WERI-Rb-1 (cell line): Measurements from ENCODE around the gene ATP8A2.

Experiments
- DNase-seq: peaks from one replicate; pipeline ENCODE4 v3.0.0-alpha.2; 2020
- H3K27ac ChIP-seq: fragments of 250-450 bp; sonication (Bioruptor Pico); 2 replicates; pipeline ENCODE4 v1.5.1; 2020; ENCODE audit warnings: mild to moderate bottlenecking, moderate library complexity
- H3K27me3 ChIP-seq: fragments of 250-450 bp; sonication (Bioruptor Pico); 2 replicates; pipeline ENCODE4 v1.5.1; 2021; ENCODE audit warnings: mild to moderate bottlenecking, low read depth, moderate library complexity; ENCODE audit not compliant: insufficient read depth, severe bottlenecking
- H3K36me3 ChIP-seq: fragments of 250-450 bp; sonication (Bioruptor Pico); 2 replicates; pipeline ENCODE4 v1.5.1; 2020; ENCODE audit warnings: mild to moderate bottlenecking, moderate library complexity
- H3K4me3 ChIP-seq: 2 replicates; pipeline ENCODE4 v1.5.1; 2011; ENCODE audit warnings: low read depth, mild to moderate bottlenecking, control low read depth, low read length
- H3K9me3 ChIP-seq: fragments of 250-450 bp; sonication (Bioruptor Pico); 2 replicates; pipeline ENCODE4 v1.5.1; 2021; ENCODE audit warnings: mild to moderate bottlenecking, moderate library complexity; ENCODE audit not compliant: severe bottlenecking
- TF ChIP-seq, protein P1 (sequence below): IDR thresholded peaks from 2 replicates; pipeline ENCODE4 v1.5.1; 2011; ENCODE audit warnings: low read depth, mild to moderate bottlenecking, control low read depth, inconsistent platforms, low read length

The ATP8A2 gene

DNA sequence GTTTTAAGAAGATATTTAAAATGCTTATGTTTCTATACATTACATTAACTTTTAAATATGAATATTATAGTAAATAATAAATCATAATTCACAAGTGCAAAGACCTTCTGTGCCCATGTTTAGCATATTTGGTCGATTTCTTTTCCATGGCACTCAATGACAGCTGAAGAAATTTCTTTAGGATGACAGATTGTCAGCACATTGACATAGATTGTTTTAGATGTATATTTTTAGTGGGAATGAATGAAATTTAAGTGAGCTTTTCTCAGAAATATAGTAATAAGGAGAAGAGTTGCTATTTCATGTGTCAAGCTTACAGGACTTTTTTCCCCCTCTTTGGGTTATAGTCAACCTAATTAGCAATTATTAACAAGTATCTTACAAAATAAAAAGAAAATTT, 423.5 kb downstream of the ATP8A2 start:
- H3K27me3 ChIP-seq: no peaks in the 10 kb centered on the region
- no peaks in the 10 kb centered on the region for H3K9me3 ChIP-seq
- DNase-seq: no peak
- TF ChIP-seq, protein P1, sequence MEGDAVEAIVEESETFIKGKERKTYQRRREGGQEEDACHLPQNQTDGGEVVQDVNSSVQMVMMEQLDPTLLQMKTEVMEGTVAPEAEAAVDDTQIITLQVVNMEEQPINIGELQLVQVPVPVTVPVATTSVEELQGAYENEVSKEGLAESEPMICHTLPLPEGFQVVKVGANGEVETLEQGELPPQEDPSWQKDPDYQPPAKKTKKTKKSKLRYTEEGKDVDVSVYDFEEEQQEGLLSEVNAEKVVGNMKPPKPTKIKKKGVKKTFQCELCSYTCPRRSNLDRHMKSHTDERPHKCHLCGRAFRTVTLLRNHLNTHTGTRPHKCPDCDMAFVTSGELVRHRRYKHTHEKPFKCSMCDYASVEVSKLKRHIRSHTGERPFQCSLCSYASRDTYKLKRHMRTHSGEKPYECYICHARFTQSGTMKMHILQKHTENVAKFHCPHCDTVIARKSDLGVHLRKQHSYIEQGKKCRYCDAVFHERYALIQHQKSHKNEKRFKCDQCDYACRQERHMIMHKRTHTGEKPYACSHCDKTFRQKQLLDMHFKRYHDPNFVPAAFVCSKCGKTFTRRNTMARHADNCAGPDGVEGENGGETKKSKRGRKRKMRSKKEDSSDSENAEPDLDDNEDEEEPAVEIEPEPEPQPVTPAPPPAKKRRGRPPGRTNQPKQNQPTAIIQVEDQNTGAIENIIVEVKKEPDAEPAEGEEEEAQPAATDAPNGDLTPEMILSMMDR: no peak
- no peak overlapping the region for H3K27ac ChIP-seq
- no peak overlapping the region for H3K4me3 ChIP-seq
- no peaks in the 10 kb centered on the region for H3K36me3 ChIP-seq

DNA sequence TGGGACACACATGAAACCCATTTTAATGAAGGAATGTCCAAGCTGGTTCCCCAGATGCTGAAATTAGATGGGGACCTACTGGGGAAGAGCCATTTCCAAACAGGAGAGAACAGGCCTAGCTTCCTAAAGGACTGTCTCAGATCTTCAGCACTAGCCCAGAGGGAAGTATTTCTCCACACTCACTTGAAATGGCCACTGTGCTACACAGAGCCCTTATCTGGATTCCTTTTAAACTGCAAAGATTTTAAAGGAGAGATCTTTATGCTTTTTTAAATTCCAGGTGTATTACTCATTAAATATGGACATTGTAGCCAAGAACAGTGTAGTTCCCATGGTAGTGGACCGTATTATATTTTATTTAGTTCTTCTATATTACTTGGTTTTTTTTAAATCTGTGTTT, 424.7 kb downstream of the ATP8A2 start:
- no peaks in the 10 kb centered on the region for H3K9me3 ChIP-seq
- no peak overlapping the region for H3K4me3 ChIP-seq
- TF ChIP-seq, protein P1: no peak
- no peaks in the 10 kb centered on the region for H3K27me3 ChIP-seq
- DNase-seq: no peak
- H3K36me3 ChIP-seq: no peaks in the 10 kb centered on the region
- no peak overlapping the region for H3K27ac ChIP-seq

DNA sequence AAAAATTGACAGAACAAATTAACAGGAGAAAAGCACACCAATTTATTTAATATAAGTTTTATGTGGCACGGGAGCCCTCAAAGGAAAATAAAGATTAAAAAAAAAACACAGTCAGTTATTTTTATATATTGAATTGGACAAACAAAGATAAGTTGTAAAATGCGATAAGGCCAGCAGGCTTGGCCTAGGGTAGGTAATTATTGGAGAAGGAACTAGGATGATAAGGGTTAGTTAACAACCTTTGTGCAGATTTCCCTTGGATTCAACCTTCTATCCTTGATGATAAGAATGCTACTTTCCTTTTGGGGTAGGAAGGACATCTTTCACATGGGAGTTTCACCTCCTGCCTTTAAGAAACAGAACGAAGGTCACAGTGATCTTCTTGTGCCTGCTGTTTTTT, 427.2 kb downstream of the ATP8A2 start:
- Histone ChIP-seq H3K4me3 (no peak overlapping the region), H3K36me3 (no peaks in the 10 kb centered on the region), H3K27me3 (no peaks in the 10 kb centered on the region), H3K27ac (no peak overlapping the region), H3K9me3 (no peaks in the 10 kb centered on the region)
- DNase-seq: no peak
- TF ChIP-seq, protein P1: no peak

DNA sequence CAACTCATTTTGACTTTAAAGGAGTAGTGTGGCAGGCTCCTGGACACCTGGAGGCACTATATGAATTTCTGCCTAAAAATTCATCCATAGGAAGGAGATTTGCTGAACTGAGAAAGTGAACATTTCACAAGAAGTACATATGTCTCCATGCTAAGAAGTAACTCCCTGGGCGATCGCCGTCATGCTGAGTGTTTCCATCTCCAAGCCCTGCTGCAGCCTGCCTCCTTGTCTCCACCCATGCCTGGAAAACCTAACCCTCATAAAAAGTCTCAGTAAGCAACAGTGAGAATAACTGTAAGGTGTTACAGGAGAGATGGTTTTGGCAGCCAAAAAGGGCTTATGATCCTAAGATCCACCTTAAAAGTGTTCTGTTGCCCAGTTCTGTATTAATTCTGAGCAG, 428.7 kb downstream of the ATP8A2 start:
- TF ChIP-seq, protein P1: no peak
- H3K9me3 ChIP-seq: no peaks in the 10 kb centered on the region
- DNase-seq: no peak
- no peaks in the 10 kb centered on the region for H3K36me3 ChIP-seq
- no peak overlapping the region for H3K4me3 ChIP-seq
- no peaks in the 10 kb centered on the region for H3K27me3 ChIP-seq
- no peak overlapping the region for H3K27ac ChIP-seq

DNA sequence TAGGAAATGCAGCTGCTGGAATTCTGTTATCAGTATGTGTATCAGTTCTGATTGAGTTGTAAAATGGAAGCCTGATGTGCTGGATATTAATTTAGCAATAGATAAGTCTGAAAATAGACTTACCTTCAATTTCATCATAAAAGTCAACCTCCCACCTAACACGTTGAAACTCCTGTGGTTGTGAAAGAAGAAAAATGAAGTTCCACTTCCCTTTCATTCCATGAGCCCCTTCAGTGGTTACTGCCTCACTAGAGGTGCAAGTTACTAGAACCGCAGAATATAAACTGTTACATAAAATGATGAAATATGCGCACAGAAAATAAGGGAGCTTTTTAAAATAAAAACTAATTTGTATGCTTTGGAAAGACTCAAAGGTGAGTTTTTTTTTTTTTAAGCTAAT, 430.8 kb downstream of the ATP8A2 start:
- TF ChIP-seq, protein P1: no peak
- Histone ChIP-seq H3K4me3 (no peak overlapping the region), H3K27me3 (no peaks in the 10 kb centered on the region), H3K27ac (no peak overlapping the region), H3K36me3 (no peaks in the 10 kb centered on the region), H3K9me3 (no peaks in the 10 kb centered on the region)
- no peak for DNase-seq

DNA sequence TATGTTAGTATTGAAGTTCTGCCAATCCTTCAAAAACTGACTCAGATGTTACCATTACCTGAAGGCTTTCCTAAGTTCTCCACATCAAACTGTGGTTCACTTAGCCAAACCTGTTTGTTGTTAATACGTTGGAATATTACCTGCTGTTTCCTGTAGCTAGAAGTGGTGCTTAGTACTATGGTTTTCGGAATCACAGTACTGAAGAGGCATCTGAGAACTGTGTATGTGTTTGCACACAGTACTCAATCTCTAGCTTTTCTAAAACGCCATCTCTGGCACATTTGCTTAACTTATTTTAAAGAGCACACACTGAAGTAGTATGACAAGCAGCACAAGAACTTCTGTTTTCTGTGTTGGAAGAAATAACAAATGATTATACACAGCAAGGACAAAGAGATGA, 431.9 kb downstream of the ATP8A2 start:
- Histone ChIP-seq H3K9me3 (no peaks in the 10 kb centered on the region), H3K27ac (no peak overlapping the region), H3K4me3 (no peak overlapping the region), H3K36me3 (no peaks in the 10 kb centered on the region), H3K27me3 (no peaks in the 10 kb centered on the region)
- DNase-seq: no peak
- TF ChIP-seq, protein P1: no peak
